ENCODE results near the gene ILF3.

DNA sequence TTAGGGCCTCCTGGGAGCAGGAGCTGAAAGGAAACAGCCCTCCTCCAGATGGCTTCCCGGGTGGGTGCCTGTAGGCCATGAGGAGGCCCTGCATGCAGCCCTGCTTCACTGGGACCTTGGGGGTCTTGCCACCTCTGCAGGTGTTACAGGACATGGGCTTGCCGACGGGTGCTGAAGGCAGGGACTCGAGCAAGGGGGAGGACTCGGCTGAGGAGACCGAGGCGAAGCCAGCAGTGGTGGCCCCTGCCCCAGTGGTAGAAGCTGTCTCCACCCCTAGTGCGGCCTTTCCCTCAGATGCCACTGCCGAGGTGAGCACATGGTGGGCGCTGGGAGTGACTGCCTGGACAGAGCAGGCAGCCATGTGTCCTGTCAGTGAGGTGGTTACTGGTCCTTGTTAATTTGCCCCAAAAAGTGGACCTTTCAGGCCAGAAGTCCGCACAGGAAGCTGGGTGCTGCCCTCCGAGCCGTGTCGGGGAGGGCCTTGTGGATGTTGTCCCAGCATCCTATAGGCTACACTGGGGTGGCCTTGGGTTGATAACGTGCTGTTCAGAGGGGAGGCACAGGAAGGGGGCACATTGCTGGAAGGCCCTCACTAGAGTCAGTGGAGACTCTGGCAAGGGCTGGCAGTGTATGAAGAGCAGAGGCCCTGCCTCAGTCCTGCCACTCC lies 28.4 kb downstream of the ILF3 start:
- TF ChIP-seq, protein P1, sequence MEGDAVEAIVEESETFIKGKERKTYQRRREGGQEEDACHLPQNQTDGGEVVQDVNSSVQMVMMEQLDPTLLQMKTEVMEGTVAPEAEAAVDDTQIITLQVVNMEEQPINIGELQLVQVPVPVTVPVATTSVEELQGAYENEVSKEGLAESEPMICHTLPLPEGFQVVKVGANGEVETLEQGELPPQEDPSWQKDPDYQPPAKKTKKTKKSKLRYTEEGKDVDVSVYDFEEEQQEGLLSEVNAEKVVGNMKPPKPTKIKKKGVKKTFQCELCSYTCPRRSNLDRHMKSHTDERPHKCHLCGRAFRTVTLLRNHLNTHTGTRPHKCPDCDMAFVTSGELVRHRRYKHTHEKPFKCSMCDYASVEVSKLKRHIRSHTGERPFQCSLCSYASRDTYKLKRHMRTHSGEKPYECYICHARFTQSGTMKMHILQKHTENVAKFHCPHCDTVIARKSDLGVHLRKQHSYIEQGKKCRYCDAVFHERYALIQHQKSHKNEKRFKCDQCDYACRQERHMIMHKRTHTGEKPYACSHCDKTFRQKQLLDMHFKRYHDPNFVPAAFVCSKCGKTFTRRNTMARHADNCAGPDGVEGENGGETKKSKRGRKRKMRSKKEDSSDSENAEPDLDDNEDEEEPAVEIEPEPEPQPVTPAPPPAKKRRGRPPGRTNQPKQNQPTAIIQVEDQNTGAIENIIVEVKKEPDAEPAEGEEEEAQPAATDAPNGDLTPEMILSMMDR (IDR thresholded peaks at IDR 0.05) = no peak
- TF ChIP-seq EP300 (IDR thresholded peaks at IDR 0.05) (no peak), POLR2A (IDR thresholded peaks at IDR 0.05) (no peak), POLR2AphosphoS5 (IDR thresholded peaks at IDR 0.05) (no peak)

Data from suprapubic skin (tissue), 4 donors.